HL-60/S4 treated with retinoic acid at 250 ng/mL for 4 days and 3 days (cell line): Measurements from ENCODE around the gene BAHCC1.

Experiments
- in situ Hi-C: fragments of 300-500 bp; cut with MboI; formaldehyde crosslinking; loops from 2 replicates; pipeline ENCODE4 v1.7.0; 2022; ENCODE audit warnings: low sequenced_read_pairs

BAHCC1 gene

GRCh38 chr17:81409190-81409935 is 14.1 kb downstream of the BAHCC1 start:
- in situ Hi-C loops: no loop called here

DNA sequence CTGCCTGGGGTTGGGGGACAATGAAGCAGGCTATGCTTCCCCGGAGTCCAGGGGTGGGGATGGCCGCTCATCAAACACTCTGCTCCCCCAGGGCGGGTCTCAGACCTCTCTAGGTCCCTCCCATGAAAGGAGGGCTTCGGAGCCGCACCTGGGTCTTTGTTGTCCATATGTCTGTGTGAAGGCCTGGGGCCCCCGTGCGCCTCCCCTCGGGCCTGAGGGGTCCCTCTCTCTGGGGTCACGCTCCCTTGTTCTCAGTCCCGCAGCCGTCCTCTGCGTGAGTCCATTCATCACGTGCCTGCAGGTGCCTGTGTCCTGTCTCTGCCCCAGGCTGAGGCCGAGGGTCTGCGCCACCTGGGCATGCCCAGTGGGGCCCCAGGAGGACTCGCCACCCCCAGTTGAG is 15.6 kb downstream of the BAHCC1 start:
- in situ Hi-C loops: no loop called here

- in situ Hi-C loops: no loop called here
These were observed 16.0 kb downstream of the BAHCC1 start for GRCh38 chr17:81411305-81411704.

GRCh38 chr17:81412490-81413093 is 17.3 kb downstream of the BAHCC1 start:
- in situ Hi-C loops: no loop called here

DNA sequence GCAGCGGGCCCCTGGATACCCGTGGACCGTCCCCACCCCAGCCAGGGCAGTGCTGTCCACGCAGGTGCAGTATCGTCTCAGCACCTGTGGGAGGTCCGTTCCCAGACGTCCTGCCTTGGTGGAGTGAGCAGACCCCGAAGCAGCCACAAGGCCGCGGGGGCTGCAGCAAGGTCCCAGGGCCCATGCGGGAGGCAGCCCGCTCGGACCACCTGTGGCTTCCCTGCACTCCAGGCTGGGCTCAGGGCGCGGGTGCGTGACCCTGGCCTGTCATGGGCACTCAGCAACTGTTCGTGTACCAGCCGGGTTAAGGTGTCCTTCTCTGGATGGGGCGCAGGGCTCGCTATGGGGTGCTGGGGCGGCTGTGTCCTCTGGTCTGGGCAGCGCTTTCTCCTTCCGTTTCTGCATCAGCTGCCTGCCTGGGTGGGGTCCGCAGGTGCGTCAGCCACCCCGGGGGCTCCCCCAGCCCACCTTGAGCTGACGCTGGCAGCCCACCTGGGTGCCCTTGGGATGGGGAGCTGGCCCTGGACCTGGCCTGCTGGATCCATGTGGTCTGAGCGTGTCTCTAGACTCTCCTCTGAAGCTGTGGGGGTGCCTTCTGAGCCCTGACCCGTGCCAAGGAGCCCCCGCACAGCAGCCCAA is 18.4 kb downstream of the BAHCC1 start:
- in situ Hi-C loops: no loop called here

GRCh38 chr17:81414756-81415516 is 19.7 kb downstream of the BAHCC1 start:
- in situ Hi-C loops: no loop called here

DNA sequence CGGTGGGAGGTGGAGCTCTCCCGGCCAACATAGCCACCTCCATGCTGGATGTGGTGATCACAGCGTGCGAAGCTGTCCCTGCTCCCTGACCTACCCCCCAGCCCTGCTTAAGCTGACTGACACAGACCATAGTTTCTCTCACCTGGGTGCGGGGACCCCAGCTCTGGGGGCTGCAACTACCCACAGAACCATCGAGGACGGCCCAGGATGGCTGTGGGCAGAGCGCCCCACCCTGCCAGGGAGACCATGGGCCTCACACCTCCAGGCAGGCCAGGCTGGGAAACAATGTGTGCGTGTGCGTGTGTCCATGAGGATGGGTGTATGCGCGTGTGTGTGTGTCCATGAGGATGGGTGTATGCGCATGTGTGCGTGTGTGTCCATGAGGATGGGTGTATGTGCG is 20.4 kb downstream of the BAHCC1 start:
- in situ Hi-C loops: no loop called here

- in situ Hi-C loops: no loop called here
These were observed 21.4 kb downstream of the BAHCC1 start for GRCh38 chr17:81416612-81417011.

DNA sequence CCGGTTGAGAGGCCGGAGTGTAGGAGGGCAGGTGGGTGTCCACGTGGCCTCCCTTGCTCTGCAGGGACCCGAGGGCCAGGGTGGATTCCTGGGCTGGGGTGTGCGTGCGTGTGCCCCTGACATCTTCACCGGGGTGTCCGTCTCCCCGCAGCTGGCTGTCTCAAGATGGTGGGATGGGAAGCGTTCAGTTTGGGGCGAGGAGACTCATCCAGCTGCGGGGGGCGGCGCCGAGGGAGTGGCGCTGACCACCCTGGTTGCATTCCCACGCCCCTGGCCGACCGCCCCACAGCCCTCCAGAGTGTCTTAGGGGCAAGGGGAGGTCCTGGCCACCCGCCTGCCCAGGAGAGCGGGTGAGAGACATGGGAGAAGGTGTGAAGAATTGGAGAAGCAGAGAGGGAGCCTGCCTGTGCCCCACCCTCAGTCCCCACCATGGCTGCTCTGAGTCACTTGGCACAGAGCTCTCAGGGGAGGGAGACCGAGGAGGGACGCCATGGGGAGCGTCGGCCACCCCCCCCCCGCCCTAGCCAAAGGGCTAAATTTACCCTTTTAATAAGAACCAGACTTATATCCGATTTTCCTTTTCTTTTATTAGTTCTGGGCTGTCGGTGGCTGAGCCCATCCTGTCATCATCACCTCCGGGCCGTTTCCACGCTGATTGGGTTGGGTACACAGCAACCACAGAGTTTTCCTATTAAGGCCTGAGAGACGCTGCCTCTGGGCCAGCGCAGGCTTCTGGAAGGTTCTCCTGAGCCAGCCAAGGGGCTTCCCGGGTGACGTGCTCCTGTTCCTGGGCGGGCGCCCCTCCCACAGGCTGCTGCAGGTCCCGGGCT is 22.0 kb downstream of the BAHCC1 start:
- in situ Hi-C loops: no loop called here

DNA sequence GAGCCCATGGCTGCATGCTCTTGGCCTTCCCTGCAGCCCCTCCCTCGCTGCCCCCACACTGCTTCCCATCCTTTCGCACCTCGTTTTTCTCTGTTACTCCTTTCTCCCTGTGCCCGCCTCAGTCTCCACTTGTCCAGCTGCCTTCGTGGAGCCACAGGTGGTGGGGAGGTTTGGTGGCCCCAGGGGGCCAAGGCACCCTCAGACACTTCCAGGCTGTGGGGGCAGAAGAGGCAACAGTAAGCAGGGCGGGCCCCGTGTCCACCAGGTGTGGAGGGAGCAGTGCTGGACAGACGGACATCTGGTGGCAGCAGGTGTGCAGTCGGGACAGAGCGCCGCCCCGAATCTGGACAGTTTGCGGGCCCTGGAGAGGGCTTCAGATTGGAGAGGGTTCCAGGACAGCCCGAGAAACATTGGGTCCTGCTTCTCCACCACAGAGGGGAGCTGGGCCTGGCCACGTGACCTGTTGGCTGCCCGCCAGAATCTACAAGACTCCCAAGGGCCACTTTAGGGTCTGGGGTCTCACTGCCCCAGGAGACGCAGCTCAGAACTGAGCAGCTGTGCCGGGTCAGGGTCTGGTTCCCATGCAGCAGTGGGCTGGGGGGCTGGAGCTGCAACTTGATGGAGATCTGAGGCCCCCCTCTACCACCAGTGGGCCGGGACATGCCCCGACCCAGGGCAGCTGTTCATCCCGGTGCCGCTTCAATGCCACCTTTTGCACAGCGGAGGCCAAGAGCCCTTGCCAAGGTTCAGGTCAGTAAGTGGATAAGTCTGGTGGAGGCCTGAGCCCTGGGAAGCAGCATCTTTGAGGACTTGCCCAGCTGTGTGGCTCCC is 22.8 kb downstream of the BAHCC1 start:
- in situ Hi-C loops: no loop called here

- in situ Hi-C loops: no loop called here
These were observed 23.6 kb downstream of the BAHCC1 start for GRCh38 chr17:81418710-81419318.

- in situ Hi-C loops: no loop called here
These were observed 24.1 kb downstream of the BAHCC1 start for GRCh38 chr17:81419319-81419885.

DNA sequence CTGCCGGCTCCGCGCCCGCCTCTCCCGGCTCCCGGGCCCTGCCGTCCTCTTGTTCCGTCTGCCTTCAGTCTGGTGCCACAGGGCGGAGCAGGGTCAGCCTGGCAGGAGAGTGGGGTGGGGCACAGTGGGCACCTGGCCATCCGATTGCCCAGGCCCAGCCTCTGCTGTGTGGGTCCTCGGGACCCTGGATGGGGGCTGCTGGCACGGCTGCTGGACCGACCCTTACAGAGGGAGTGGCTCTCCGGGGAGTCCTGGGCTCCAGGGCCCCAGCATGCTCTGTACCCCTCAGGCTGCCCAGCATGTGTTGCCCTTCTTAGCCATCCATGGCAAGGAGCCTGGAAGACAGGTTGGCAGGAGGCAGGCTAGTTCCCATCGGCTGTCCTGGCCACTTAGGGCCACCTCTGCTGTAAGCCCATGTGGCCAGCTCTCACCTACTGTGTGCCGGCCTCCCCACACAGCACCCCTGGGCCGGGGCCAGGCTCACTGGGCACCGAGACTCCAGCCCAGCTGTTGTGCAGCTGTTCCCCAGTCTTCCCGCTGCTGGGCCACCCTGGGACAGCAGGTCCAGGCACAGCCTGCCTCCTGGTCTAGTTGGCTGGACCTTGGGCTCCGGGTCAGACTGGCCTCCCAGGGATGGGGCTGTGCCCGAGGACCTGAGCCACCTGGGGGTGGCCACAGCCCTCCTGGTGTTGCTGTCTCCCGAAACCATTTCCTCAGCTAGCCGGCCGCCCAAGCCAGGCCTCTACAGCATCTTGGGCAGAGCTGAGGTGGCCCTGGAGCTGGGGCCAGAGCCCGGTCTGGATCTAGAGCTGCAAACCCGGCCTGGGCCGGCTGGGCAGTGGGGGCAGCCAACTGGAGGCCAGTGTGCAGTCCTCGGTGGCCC is 24.9 kb downstream of the BAHCC1 start:
- in situ Hi-C loops: no loop called here

GRCh38 chr17:81420769-81421462 is 25.7 kb downstream of the BAHCC1 start:
- in situ Hi-C loops: no loop called here

GRCh38 chr17:81422776-81423697 is 27.8 kb downstream of the BAHCC1 start:
- in situ Hi-C loops: no loop called here

DNA sequence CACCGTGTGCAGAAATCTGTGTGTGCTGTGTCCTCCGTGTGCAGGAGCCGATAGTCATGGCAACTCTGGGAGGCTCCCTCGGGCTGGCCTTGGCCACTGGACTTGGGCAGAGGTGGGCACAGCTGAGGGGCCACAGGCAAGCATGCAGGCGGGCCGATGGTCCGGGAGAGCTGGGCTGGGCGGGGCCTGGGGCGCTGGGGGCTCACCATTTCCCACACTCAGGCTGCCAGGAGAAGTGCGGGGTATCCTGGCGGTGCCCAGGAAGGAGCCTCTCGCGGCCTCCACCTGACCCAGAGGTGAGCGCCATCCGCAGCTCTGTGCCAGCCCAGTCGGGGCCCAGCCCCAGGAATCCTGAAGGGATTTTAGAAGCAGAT is 28.4 kb downstream of the BAHCC1 start:
- in situ Hi-C loops: no loop called here
